Stimulated activated CD4-positive, alpha-beta T cell treated with anti-CD3 and anti-CD28 coated beads, Interleukin-2, amount 100 ng/mL, for 48 hours (primary cell): ENCODE results near the gene ADAMTS12.

Experiments
- DNase-seq, 2 donors: peaks; one replicate each; pipeline ENCODE4 v3.0.0-alpha.2; 2020

The ADAMTS12 gene

GRCh38 chr5:33840927-33841547 is 50.8 kb downstream of the ADAMTS12 start:
- no peak for DNase-seq

GRCh38 chr5:33837301-33837700 is 54.5 kb downstream of the ADAMTS12 start:
- DNase-seq, result no peak

GRCh38 chr5:33834334-33834733 is 57.5 kb downstream of the ADAMTS12 start:
- DNase-seq, result no peak

GRCh38 chr5:33833237-33833575 is 58.6 kb downstream of the ADAMTS12 start:
- no peak for DNase-seq

- DNase-seq, result no peak
Observed at GRCh38 chr5:33832404-33833236, 59.2 kb downstream of the ADAMTS12 start.

- no peak for DNase-seq
Observed at GRCh38 chr5:33831041-33831440, 60.7 kb downstream of the ADAMTS12 start.

GRCh38 chr5:33829430-33829829 is 62.4 kb downstream of the ADAMTS12 start:
- DNase-seq, result no peak

- DNase-seq, result no peak
Observed at GRCh38 chr5:33828626-33829308, 63.0 kb downstream of the ADAMTS12 start.

GRCh38 chr5:33827885-33828284 is 63.9 kb downstream of the ADAMTS12 start:
- DNase-seq, result no peak

- DNase-seq, result no peak
Observed at GRCh38 chr5:33827018-33827707, 64.6 kb downstream of the ADAMTS12 start.

- DNase-seq, result no peak
Observed at GRCh38 chr5:33824516-33825195, 67.1 kb downstream of the ADAMTS12 start.

- no peak for DNase-seq
Observed at GRCh38 chr5:33817301-33817700, 74.5 kb downstream of the ADAMTS12 start.

GRCh38 chr5:33816791-33817190 is 75.0 kb downstream of the ADAMTS12 start:
- no peak for DNase-seq

GRCh38 chr5:33812746-33813145 is 79.0 kb downstream of the ADAMTS12 start:
- no peak for DNase-seq

- DNase-seq, result no peak
Observed at GRCh38 chr5:33810491-33811120, 81.2 kb downstream of the ADAMTS12 start.

- DNase-seq, result no peak
Observed at GRCh38 chr5:33809936-33810335, 81.9 kb downstream of the ADAMTS12 start.

- no peak for DNase-seq
Observed at GRCh38 chr5:33808699-33809098, 83.1 kb downstream of the ADAMTS12 start.

- no peak for DNase-seq
Observed at GRCh38 chr5:33807771-33808170, 84.0 kb downstream of the ADAMTS12 start.

- DNase-seq, result no peak
Observed at GRCh38 chr5:33806738-33807442, 84.9 kb downstream of the ADAMTS12 start.

- no peak for DNase-seq
Observed at GRCh38 chr5:33801292-33801691, 90.5 kb downstream of the ADAMTS12 start.

GRCh38 chr5:33800241-33800950 is 91.4 kb downstream of the ADAMTS12 start:
- no peak for DNase-seq
